NB4 (cell line): ENCODE data around the gene CD300LG.

Experiments
- CTCF ChIP-seq: IDR thresholded peaks from one replicate; pipeline ENCODE4 v1.5.1; 2012; ENCODE audit warnings: low read depth, low read length
- MYC ChIP-seq: IDR thresholded peaks from 2 replicates; pipeline ENCODE4 v1.6.1; 2011; ENCODE audit warnings: low read depth, low read length

- no peak for TF ChIP-seq CTCF
- TF ChIP-seq MYC = no peak
These were observed 15.3 kb upstream of the CD300LG start for GRCh38 chr17:43831633-43832032.
